Measurements from ENCODE around the gene PMS1.

DNA sequence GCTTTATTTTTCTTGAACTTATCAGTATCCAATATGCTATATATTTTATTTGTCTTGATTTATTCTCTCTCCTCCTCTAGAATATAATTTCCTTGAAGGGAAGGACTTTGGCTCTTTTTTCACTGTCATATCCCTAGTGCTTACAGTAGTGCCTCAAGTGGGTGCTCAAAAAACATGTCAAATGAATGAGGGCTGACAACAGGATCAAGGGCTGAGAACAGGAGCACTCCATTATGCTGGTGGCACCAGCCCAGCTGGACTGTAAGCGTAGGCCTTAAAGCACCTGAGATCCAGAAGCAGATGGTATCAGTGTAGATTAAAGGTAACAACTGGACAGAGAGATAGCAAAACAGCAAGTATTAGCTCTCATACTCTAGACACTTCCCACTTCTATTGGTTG lies 46.3 kb downstream of the PMS1 start:
- TF ChIP-seq, protein P1, sequence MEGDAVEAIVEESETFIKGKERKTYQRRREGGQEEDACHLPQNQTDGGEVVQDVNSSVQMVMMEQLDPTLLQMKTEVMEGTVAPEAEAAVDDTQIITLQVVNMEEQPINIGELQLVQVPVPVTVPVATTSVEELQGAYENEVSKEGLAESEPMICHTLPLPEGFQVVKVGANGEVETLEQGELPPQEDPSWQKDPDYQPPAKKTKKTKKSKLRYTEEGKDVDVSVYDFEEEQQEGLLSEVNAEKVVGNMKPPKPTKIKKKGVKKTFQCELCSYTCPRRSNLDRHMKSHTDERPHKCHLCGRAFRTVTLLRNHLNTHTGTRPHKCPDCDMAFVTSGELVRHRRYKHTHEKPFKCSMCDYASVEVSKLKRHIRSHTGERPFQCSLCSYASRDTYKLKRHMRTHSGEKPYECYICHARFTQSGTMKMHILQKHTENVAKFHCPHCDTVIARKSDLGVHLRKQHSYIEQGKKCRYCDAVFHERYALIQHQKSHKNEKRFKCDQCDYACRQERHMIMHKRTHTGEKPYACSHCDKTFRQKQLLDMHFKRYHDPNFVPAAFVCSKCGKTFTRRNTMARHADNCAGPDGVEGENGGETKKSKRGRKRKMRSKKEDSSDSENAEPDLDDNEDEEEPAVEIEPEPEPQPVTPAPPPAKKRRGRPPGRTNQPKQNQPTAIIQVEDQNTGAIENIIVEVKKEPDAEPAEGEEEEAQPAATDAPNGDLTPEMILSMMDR (IDR thresholded peaks at IDR 0.05): no peak
- no peak for TF ChIP-seq POLR2AphosphoS5 (IDR thresholded peaks at IDR 0.05)
